GM18858 (cell line): ENCODE data around the gene RBM4B.

Experiments used
- ATAC-seq: cut with Tn5 transposase; IDR thresholded peaks from one replicate; pipeline ENCODE4 v1.9.1; 2021; ENCODE audit not compliant: unreplicated experiment

The RBM4B gene

GRCh38 chr11:66708094-66708493 is 30.4 kb upstream of the RBM4B start:
- ATAC-seq: no peak

- ATAC-seq: no peak
Measured at GRCh38 chr11:66707486-66707885, 29.8 kb upstream of the RBM4B start.

- no peak for ATAC-seq
Measured at GRCh38 chr11:66706989-66707388, 29.3 kb upstream of the RBM4B start.

- ATAC-seq: no peak
Measured at GRCh38 chr11:66705587-66706335, 28.1 kb upstream of the RBM4B start.

GRCh38 chr11:66704659-66705360 is 27.1 kb upstream of the RBM4B start:
- ATAC-seq: no peak

- ATAC-seq: no peak
Measured at GRCh38 chr11:66701432-66702240, 23.9 kb upstream of the RBM4B start.

- ATAC-seq: no peak
Measured at GRCh38 chr11:66700742-66701141, 23.1 kb upstream of the RBM4B start.

GRCh38 chr11:66700337-66700736 is 22.6 kb upstream of the RBM4B start:
- no peak for ATAC-seq

- ATAC-seq: no peak
Measured at GRCh38 chr11:66698491-66698890, 20.8 kb upstream of the RBM4B start.

- ATAC-seq: no peak
Measured at GRCh38 chr11:66697988-66698387, 20.3 kb upstream of the RBM4B start.

GRCh38 chr11:66696146-66696545 is 18.5 kb upstream of the RBM4B start:
- no peak for ATAC-seq

- no peak for ATAC-seq
Measured at GRCh38 chr11:66694732-66695207, 17.1 kb upstream of the RBM4B start.

- no peak for ATAC-seq
Measured at GRCh38 chr11:66694056-66694410, 16.3 kb upstream of the RBM4B start.

GRCh38 chr11:66693356-66694055 is 15.8 kb upstream of the RBM4B start:
- no peak for ATAC-seq

- ATAC-seq: no peak
Measured at GRCh38 chr11:66692871-66693331, 15.2 kb upstream of the RBM4B start.

- no peak for ATAC-seq
Measured at GRCh38 chr11:66692446-66692845, 14.8 kb upstream of the RBM4B start.

- ATAC-seq: no peak
Measured at GRCh38 chr11:66691311-66691980, 13.8 kb upstream of the RBM4B start.

GRCh38 chr11:66689661-66690590 is 12.2 kb upstream of the RBM4B start:
- ATAC-seq: no peak
